ENCODE measurements around the gene ATP8B1. TPM values are rescaled to one million over a fixed set of nuclear protein-coding genes. Genes with fewer than 3 reads are reported as not detected.

ATP8B1 gene
- total RNA-seq, 1 experiment from 2014 or later = 5.6 TPM

GRCh38 chr18:57832730-57833129 lies 29.6 kb upstream of the ATP8B1 start:
- Mint-ChIP-seq H3K4me3 (no peak overlapping the region), H3K36me3 (no peaks in the 10 kb centered on the region), H3K27me3 (ENCODE audit: low read depth) (no peaks in the 10 kb centered on the region), H3K9me3 (peaks cover 18% of the 10 kb centered on the region), H3K27ac (no peak overlapping the region), H3K4me1 (no peaks in the 10 kb centered on the region)
- TF ChIP-seq, protein P1, sequence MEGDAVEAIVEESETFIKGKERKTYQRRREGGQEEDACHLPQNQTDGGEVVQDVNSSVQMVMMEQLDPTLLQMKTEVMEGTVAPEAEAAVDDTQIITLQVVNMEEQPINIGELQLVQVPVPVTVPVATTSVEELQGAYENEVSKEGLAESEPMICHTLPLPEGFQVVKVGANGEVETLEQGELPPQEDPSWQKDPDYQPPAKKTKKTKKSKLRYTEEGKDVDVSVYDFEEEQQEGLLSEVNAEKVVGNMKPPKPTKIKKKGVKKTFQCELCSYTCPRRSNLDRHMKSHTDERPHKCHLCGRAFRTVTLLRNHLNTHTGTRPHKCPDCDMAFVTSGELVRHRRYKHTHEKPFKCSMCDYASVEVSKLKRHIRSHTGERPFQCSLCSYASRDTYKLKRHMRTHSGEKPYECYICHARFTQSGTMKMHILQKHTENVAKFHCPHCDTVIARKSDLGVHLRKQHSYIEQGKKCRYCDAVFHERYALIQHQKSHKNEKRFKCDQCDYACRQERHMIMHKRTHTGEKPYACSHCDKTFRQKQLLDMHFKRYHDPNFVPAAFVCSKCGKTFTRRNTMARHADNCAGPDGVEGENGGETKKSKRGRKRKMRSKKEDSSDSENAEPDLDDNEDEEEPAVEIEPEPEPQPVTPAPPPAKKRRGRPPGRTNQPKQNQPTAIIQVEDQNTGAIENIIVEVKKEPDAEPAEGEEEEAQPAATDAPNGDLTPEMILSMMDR (IDR thresholded peaks at IDR 0.05) = no peak
- TF ChIP-seq ERG (CRISPR knock-in tag; IDR thresholded peaks at IDR 0.05) (no peak), OVOL2 (CRISPR knock-in tag; IDR thresholded peaks at IDR 0.05; ENCODE audit: borderline replicate concordance) (no peak), EMX1 (CRISPR knock-in tag; IDR thresholded peaks at IDR 0.05) (no peak), ZNF423 (CRISPR knock-in tag; IDR thresholded peaks at IDR 0.05) (no peak), NFE2L1 (CRISPR knock-in tag; IDR thresholded peaks at IDR 0.05) (no peak), SMAD3 (CRISPR knock-in tag; IDR thresholded peaks at IDR 0.05; ENCODE audit: borderline replicate concordance) (no peak), CBFB (CRISPR knock-in tag; IDR thresholded peaks at IDR 0.05; ENCODE audit: low read depth) (no peak)
- TF ChIP-seq, protein P2, sequence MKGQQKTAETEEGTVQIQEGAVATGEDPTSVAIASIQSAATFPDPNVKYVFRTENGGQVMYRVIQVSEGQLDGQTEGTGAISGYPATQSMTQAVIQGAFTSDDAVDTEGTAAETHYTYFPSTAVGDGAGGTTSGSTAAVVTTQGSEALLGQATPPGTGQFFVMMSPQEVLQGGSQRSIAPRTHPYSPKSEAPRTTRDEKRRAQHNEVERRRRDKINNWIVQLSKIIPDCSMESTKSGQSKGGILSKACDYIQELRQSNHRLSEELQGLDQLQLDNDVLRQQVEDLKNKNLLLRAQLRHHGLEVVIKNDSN (CRISPR knock-in tag; IDR thresholded peaks at IDR 0.05) = no peak
- ChIA-PET POLR2A (no interaction called here), CTCF (no interaction called here)
- DNase-seq (ENCODE audit: low spot score) (no peak), ATAC-seq (no peak)

GRCh38 chr18:57831597-57832377 lies 28.7 kb upstream of the ATP8B1 start:
- DNase-seq (ENCODE audit: low spot score) = no peak
- CTCF ChIA-PET = no interaction called here
- no peaks in the 10 kb centered on the region for H3K27me3 Mint-ChIP-seq (ENCODE audit: low read depth)

GRCh38 chr18:57827646-57828045 lies 24.5 kb upstream of the ATP8B1 start:
- POLR2A ChIA-PET = no interaction called here
- CTCF ChIA-PET = interaction anchor here (0.7 kb wide), 1 partner anchor 294 kb away, joined by 3 read pairs; no protein-coding TSS in a partner anchor

More at GRCh38 chr18:57831597-57832377, 28.7 kb upstream of the ATP8B1 start:
- ATAC-seq = no peak
- POLR2A ChIA-PET = no interaction called here
- TF ChIP-seq, protein P3, sequence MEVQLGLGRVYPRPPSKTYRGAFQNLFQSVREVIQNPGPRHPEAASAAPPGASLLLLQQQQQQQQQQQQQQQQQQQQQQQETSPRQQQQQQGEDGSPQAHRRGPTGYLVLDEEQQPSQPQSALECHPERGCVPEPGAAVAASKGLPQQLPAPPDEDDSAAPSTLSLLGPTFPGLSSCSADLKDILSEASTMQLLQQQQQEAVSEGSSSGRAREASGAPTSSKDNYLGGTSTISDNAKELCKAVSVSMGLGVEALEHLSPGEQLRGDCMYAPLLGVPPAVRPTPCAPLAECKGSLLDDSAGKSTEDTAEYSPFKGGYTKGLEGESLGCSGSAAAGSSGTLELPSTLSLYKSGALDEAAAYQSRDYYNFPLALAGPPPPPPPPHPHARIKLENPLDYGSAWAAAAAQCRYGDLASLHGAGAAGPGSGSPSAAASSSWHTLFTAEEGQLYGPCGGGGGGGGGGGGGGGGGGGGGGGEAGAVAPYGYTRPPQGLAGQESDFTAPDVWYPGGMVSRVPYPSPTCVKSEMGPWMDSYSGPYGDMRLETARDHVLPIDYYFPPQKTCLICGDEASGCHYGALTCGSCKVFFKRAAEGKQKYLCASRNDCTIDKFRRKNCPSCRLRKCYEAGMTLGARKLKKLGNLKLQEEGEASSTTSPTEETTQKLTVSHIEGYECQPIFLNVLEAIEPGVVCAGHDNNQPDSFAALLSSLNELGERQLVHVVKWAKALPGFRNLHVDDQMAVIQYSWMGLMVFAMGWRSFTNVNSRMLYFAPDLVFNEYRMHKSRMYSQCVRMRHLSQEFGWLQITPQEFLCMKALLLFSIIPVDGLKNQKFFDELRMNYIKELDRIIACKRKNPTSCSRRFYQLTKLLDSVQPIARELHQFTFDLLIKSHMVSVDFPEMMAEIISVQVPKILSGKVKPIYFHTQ (CRISPR knock-in tag; IDR thresholded peaks at IDR 0.05) = no peak
- TF ChIP-seq ZNF416 (CRISPR knock-in tag; IDR thresholded peaks at IDR 0.05) = no peak
- no peak for TF ChIP-seq USF2 (CRISPR knock-in tag; IDR thresholded peaks at IDR 0.05)
- TF ChIP-seq FOXK1 (CRISPR knock-in tag; IDR thresholded peaks at IDR 0.05) = no peak
- no peak overlapping the region for H3K27ac Mint-ChIP-seq
- H3K4me1 Mint-ChIP-seq = no peaks in the 10 kb centered on the region
- no peak overlapping the region for H3K4me3 Mint-ChIP-seq
- peaks cover 18% of the 10 kb centered on the region for H3K9me3 Mint-ChIP-seq
- no peaks in the 10 kb centered on the region for H3K36me3 Mint-ChIP-seq

More at GRCh38 chr18:57827646-57828045, 24.5 kb upstream of the ATP8B1 start:
- Mint-ChIP-seq H3K27me3 (ENCODE audit: low read depth) (no peaks in the 10 kb centered on the region), H3K9me3 (peaks cover 14% of the 10 kb centered on the region), H3K27ac (no peak overlapping the region), H3K36me3 (no peaks in the 10 kb centered on the region), H3K4me3 (no peak overlapping the region), H3K4me1 (no peaks in the 10 kb centered on the region)
- no peak for DNase-seq (ENCODE audit: low spot score)
- no peak for TF ChIP-seq ZNF219 (CRISPR knock-in tag; IDR thresholded peaks at IDR 0.05; ENCODE audit: borderline replicate concordance)
- no peak for TF ChIP-seq SMAD3 (CRISPR knock-in tag; IDR thresholded peaks at IDR 0.05; ENCODE audit: borderline replicate concordance)
- ATAC-seq = no peak
